IMR-90 (cell line): ENCODE data around the gene GALNT5.

Experiments used
- BHLHE40 ChIP-seq: fragments of 150-350 bp; IDR thresholded peaks from 2 replicates; pipeline ENCODE4 v1.6.1; 2016; ENCODE audit warnings: mild to moderate bottlenecking, low read depth, low read length
- CEBPB ChIP-seq: IDR thresholded peaks from 2 replicates; pipeline ENCODE4 v1.6.1; 2012; ENCODE audit warnings: low read depth, low read length, improper control_type of control experiment
- CHD1 ChIP-seq: IDR thresholded peaks from 2 replicates; pipeline ENCODE4 v1.6.1; 2012; ENCODE audit warnings: low read depth, low read length, improper control_type of control experiment
- CTCF ChIP-seq: conservative IDR thresholded peaks from 2 replicates; pipeline ENCODE4 v1.5.1; 2012; ENCODE audit warnings: mild to moderate bottlenecking, low read depth, low read length, improper control_type of control experiment
- ELK1 ChIP-seq: fragments of 150-350 bp; IDR thresholded peaks from 2 replicates; pipeline ENCODE4 v1.6.1; 2016; ENCODE audit warnings: low read depth, mild to moderate bottlenecking, low read length, moderate library complexity, borderline replicate concordance
- FOS ChIP-seq: fragments of 150-350 bp; IDR thresholded peaks from 2 replicates; pipeline ENCODE4 v1.6.1; 2016; ENCODE audit warnings: low read depth, low read length
- MAZ ChIP-seq: IDR thresholded peaks from 2 replicates; pipeline ENCODE4 v1.6.1; 2012; ENCODE audit warnings: low read depth, mild to moderate bottlenecking, low read length, improper control_type of control experiment, moderate library complexity, borderline replicate concordance
- MXI1 ChIP-seq: IDR thresholded peaks from 2 replicates; pipeline ENCODE4 v1.6.1; 2012; ENCODE audit warnings: low read depth, mild to moderate bottlenecking, low read length, moderate library complexity, borderline replicate concordance
- NFE2L2 ChIP-seq: fragments of 150-350 bp; IDR thresholded peaks from 2 replicates; pipeline ENCODE4 v1.6.1; 2016; ENCODE audit warnings: low read depth, mild to moderate bottlenecking, low read length
- POLR2A ChIP-seq: IDR thresholded peaks from 2 replicates; pipeline ENCODE4 v1.6.1; 2012; ENCODE audit warnings: mild to moderate bottlenecking, low read depth, low read length
- RAD21 ChIP-seq: IDR thresholded peaks from 2 replicates; pipeline ENCODE4 v1.6.1; 2012; ENCODE audit warnings: low read length, improper control_type of control experiment
- RCOR1 ChIP-seq: IDR thresholded peaks from 2 replicates; pipeline ENCODE4 v1.6.1; 2012; ENCODE audit warnings: mild to moderate bottlenecking, low read length, improper control_type of control experiment; ENCODE audit not compliant: insufficient replicate concordance
- RFX5 ChIP-seq: IDR thresholded peaks from 2 replicates; pipeline ENCODE4 v1.8.0; 2012; ENCODE audit warnings: low read depth, mild to moderate bottlenecking, low read length, moderate library complexity
- SMC3 ChIP-seq: fragments of 150-350 bp; IDR thresholded peaks from 2 replicates; pipeline ENCODE4 v1.6.1; 2016; ENCODE audit warnings: low read depth, mild to moderate bottlenecking, antibody characterized with exemption, low read length, moderate library complexity

- TF ChIP-seq CHD1 (no peak), CTCF (no peak), ELK1 (no peak), FOS (no peak), POLR2A (no peak), BHLHE40 (no peak), RFX5 (no peak), MAZ (no peak), SMC3 (no peak), CEBPB (no peak), RAD21 (no peak), RCOR1 (no peak), MXI1 (no peak), NFE2L2 (no peak)
Observed at GRCh38 chr2:157287160-157287559, 29.7 kb downstream of the GALNT5 start.
